CD4-positive, alpha-beta memory T cell (primary cell): Measurements from ENCODE around the gene DPY19L1. TPM values are rescaled to one million over a fixed set of nuclear protein-coding genes. Genes with fewer than 3 reads are reported as not detected.
"Not testable (repeated sequence)": the region's sequence is repeated elsewhere in the genome, so short reads cannot be mapped to it uniquely, and the experiment has no call there.

ENCODE experiments used
- CTCF ChIA-PET: fragments of 350-600 bp; sonication (Branson Sonifier 250); formaldehyde crosslinking; loops from one replicate; lab custom pipeline; 2021; ENCODE audit warnings: inconsistent platforms; ENCODE audit not compliant: partially characterized antibody; lab: Charles Lee
- POLR2A ChIA-PET: fragments of 350-600 bp; sonication (Branson Sonifier 250); formaldehyde crosslinking; loops from one replicate; lab custom pipeline; 2021; ENCODE audit not compliant: partially characterized antibody; lab: Charles Lee
- DNase-seq, 5 donors: peaks; one replicate each; pipeline versions ENCODE4 v3.0.0 to v3.0.0-alpha.2; 2020 to 2022; ENCODE audit warnings: mixed read lengths in 1 of 5
- H3K27ac ChIP-seq: one replicate; pipeline ENCODE4 v1.7.0; 2013; ENCODE audit warnings: low read depth, low read length
- H3K27me3 ChIP-seq: 2 replicates; pipeline ENCODE4 v1.7.0; 2013; ENCODE audit warnings: mild to moderate bottlenecking, low read length, moderate library complexity; ENCODE audit not compliant: insufficient read depth
- H3K36me3 ChIP-seq: 2 replicates; pipeline ENCODE4 v1.7.0; 2013; ENCODE audit warnings: mild to moderate bottlenecking, low read length, moderate library complexity; ENCODE audit not compliant: insufficient read depth
- H3K4me1 ChIP-seq: 2 replicates; pipeline ENCODE4 v1.7.0; 2013; ENCODE audit warnings: mild to moderate bottlenecking, low read length, moderate library complexity; ENCODE audit not compliant: insufficient read depth
- H3K4me3 ChIP-seq, 2 donors: one replicate each; pipeline ENCODE4 v1.7.0; 2013; ENCODE audit warnings: low read length in 2 of 2, mild to moderate bottlenecking in 1 of 2
- H3K9me3 ChIP-seq, 2 donors: one replicate each; pipeline ENCODE4 v1.7.0; 2013; ENCODE audit warnings: low read length in 2 of 2, control low read depth in 1 of 2; ENCODE audit not compliant: control insufficient read depth in 1 of 2
- H3K27ac Mint-ChIP-seq, 7 donors: one replicate each; pipeline ENCODE4 v1.8.0; 2020 to 2021; ENCODE audit warnings: mixed read lengths in 7 of 7, mild to moderate bottlenecking in 6 of 7, inconsistent platforms in 3 of 7, moderate library complexity in 3 of 7
- H3K27me3 Mint-ChIP-seq, 2 donors: one replicate each; pipeline ENCODE4 v1.8.0; 2020 to 2021; ENCODE audit warnings: mixed read lengths in 2 of 2
- H3K36me3 Mint-ChIP-seq, 2 donors: one replicate each; pipeline ENCODE4 v1.8.0; 2020 to 2021; ENCODE audit warnings: mixed read lengths in 2 of 2, inconsistent platforms in 1 of 2, mild to moderate bottlenecking in 1 of 2
- H3K4me1 Mint-ChIP-seq, 4 donors: one replicate each; pipeline ENCODE4 v1.8.0; 2020 to 2021; ENCODE audit warnings: mixed read lengths in 4 of 4, mild to moderate bottlenecking in 1 of 4
- H3K4me3 Mint-ChIP-seq, 8 donors: one replicate each; pipeline ENCODE4 v1.8.0; 2020 to 2021; ENCODE audit warnings: mixed read lengths in 8 of 8, mild to moderate bottlenecking in 7 of 8, moderate library complexity in 6 of 8, inconsistent platforms in 3 of 8
- H3K9me3 Mint-ChIP-seq, 8 donors: one replicate each; pipeline ENCODE4 v1.8.0; 2020 to 2021; ENCODE audit warnings: mixed read lengths in 8 of 8, mild to moderate bottlenecking in 5 of 8, inconsistent platforms in 3 of 8, moderate library complexity in 1 of 8
- intact Hi-C: fragments of 100-400 bp; cut with micrococcal nuclease; formaldehyde crosslinking; loops from one replicate; pipeline ENCODE4 v1.15.1; 2023
- polyA plus RNA-seq, 2 donors: library from polyadenylated mRNA; unstranded; fragments of 300-500 nt; fragmentation: Illumina TruSeq; gene quantifications; one replicate each; pipeline ENCODE4 v1.2.3, GENCODE V29; 2021
- total RNA-seq, 2 experiments: library from RNA; stranded (reverse); gene quantifications; one replicate each; pipeline ENCODE4 v1.2.3, GENCODE V29; 2021

The DPY19L1 gene
- total and polyA plus RNA-seq, 4 experiments from 2014 or later: 0.75 to 15.9 (median 7.8) TPM

DNA sequence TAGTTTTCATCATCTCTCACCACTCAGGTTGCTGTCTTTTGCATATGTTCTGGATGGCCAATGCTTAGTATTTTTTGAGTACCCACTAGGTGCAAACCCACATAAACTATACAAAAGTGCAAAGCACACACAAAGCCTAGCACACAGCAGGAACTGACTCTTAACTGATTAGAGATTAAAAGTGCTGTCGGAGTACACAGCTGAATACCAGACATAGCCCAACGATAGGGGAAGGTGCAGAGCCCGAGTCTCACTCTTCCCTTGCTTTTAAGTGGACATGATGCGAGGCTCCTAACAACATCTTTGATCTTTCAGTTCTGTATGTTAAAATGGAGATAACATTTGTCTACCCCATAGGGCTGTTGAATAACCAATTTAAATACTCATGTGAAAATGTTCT lies 90.8 kb downstream of the DPY19L1 start:
- H3K4me1 ChIP-seq: no peaks in the 10 kb centered on the region
- POLR2A ChIA-PET: no interaction called here
- no peaks in the 10 kb centered on the region for H3K9me3 ChIP-seq
- H3K27ac Mint-ChIP-seq: no peak overlapping the region
- H3K4me3 Mint-ChIP-seq: no peak overlapping the region
- H3K36me3 Mint-ChIP-seq: peaks cover 22 to 37% of the 10 kb centered on the region in 2 donors
- H3K36me3 ChIP-seq: no peaks in the 10 kb centered on the region
- H3K9me3 Mint-ChIP-seq: no peaks in the 10 kb centered on the region
- no peaks in the 10 kb centered on the region for H3K27me3 ChIP-seq
- H3K27me3 Mint-ChIP-seq: no peaks in the 10 kb centered on the region
- DNase-seq: no peak
- no peak overlapping the region for H3K4me3 ChIP-seq
- CTCF ChIA-PET: no interaction called here
- intact Hi-C loops: no loop called here
- H3K27ac ChIP-seq: no peak overlapping the region
- no peaks in the 10 kb centered on the region for H3K4me1 Mint-ChIP-seq

GRCh38 chr7:34945894-34946477 lies 91.3 kb downstream of the DPY19L1 start:
- H3K27ac ChIP-seq, POLR2A ChIA-PET, DNase-seq, H3K27me3 ChIP-seq, CTCF ChIA-PET, H3K36me3 ChIP-seq, H3K4me1 ChIP-seq, H3K9me3 Mint-ChIP-seq, intact Hi-C loops, H3K27ac Mint-ChIP-seq, H3K4me3 Mint-ChIP-seq, H3K4me1 Mint-ChIP-seq, H3K4me3 ChIP-seq, H3K27me3 Mint-ChIP-seq, H3K9me3 ChIP-seq: not testable (repeated sequence)
- H3K36me3 Mint-ChIP-seq: peaks cover 24 to 37% of the 10 kb centered on the region in 2 donors

DNA sequence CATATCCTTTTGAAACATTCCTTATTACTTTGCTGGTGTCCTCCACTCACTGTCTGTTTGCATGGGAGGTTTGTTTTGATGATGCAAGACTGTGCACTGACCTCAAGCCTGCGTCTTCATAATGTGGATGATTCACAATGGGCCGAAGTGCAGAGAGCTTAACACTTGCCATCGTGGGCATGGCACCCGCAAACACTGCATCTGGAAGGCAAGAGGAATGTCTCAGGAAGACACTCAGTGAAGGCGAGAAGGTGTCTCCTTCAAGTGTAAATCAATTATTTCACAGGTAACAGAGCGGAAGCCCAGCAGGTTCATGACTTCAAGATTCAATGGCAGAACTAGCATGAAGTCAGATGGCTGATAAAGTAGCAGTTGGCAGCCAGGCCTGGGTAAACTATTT lies 98.1 kb downstream of the DPY19L1 start:
- peaks cover 29 to 39% of the 10 kb centered on the region in 2 donors for H3K36me3 Mint-ChIP-seq
- no peaks in the 10 kb centered on the region for H3K27me3 Mint-ChIP-seq
- H3K27ac Mint-ChIP-seq: no peak overlapping the region
- Histone ChIP-seq H3K4me1 (no peaks in the 10 kb centered on the region), H3K36me3 (no peaks in the 10 kb centered on the region), H3K9me3 (no peaks in the 10 kb centered on the region), H3K4me3 (no peak overlapping the region), H3K27ac (no peak overlapping the region), H3K27me3 (no peaks in the 10 kb centered on the region)
- no peak overlapping the region for H3K4me3 Mint-ChIP-seq
- intact Hi-C loops: no loop called here
- peaks cover 0 to 2% (median 0%) of the 10 kb centered on the region in 4 donors for H3K4me1 Mint-ChIP-seq
- ChIA-PET POLR2A (no interaction called here), CTCF (no interaction called here)
- no peaks in the 10 kb centered on the region for H3K9me3 Mint-ChIP-seq
- no peak for DNase-seq

- H3K4me1 ChIP-seq, H3K36me3 ChIP-seq, CTCF ChIA-PET, H3K27me3 Mint-ChIP-seq, POLR2A ChIA-PET, H3K27ac Mint-ChIP-seq, H3K27ac ChIP-seq, H3K4me3 Mint-ChIP-seq, H3K9me3 ChIP-seq, H3K9me3 Mint-ChIP-seq, intact Hi-C loops, DNase-seq, H3K4me1 Mint-ChIP-seq, H3K27me3 ChIP-seq, H3K4me3 ChIP-seq: not testable (repeated sequence)
- peaks cover 31 to 43% of the 10 kb centered on the region in 2 donors for H3K36me3 Mint-ChIP-seq
Observed at GRCh38 chr7:34935735-34936165, 101.5 kb downstream of the DPY19L1 start.

DNA sequence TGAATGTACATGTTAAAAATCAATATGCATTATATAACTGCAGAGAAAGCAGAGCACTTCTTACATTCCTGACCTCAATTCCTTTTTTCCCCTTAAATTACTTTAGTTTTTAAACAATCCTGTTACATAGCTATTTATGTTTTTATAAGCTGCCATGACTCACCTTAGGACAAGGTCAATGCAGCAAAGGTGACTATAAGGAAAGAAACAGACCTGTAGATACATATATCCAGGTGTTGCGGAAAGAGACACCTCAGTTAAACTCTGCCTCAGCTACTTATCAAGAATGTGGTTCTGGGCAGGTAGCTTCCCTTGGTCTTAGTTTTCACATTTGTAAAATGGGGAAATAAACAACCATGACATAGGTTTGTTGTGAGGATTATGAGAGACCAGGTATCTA lies 105.5 kb downstream of the DPY19L1 start:
- no peaks in the 10 kb centered on the region for H3K27me3 Mint-ChIP-seq
- Histone ChIP-seq H3K4me3 (no peak overlapping the region), H3K27me3 (no peaks in the 10 kb centered on the region), H3K9me3 (no peaks in the 10 kb centered on the region), H3K4me1 (no peaks in the 10 kb centered on the region), H3K36me3 (no peaks in the 10 kb centered on the region), H3K27ac (no peak overlapping the region)
- ChIA-PET CTCF (no interaction called here), POLR2A (no interaction called here)
- no peaks in the 10 kb centered on the region for H3K4me1 Mint-ChIP-seq
- DNase-seq: no peak
- H3K27ac Mint-ChIP-seq: no peak overlapping the region
- H3K4me3 Mint-ChIP-seq: no peak overlapping the region
- intact Hi-C loops: no loop called here
- H3K9me3 Mint-ChIP-seq: no peaks in the 10 kb centered on the region
- H3K36me3 Mint-ChIP-seq: peaks cover 20 to 36% of the 10 kb centered on the region in 2 donors

- CTCF ChIA-PET, H3K9me3 ChIP-seq: not testable (repeated sequence)
- intact Hi-C loops: loop anchor here (5.0 kb wide), 1 partner anchor 107 kb away; no protein-coding TSS in a partner anchor
Observed at GRCh38 chr7:34929783-34930182, 107.5 kb downstream of the DPY19L1 start.

GRCh38 chr7:34928560-34928959 lies 108.7 kb downstream of the DPY19L1 start:
- Mint-ChIP-seq H3K36me3 (peaks cover 7 to 19% of the 10 kb centered on the region in 2 donors), H3K4me1 (no peaks in the 10 kb centered on the region), H3K9me3 (peaks cover 0 to 1% (median 0%) of the 10 kb centered on the region in 8 donors), H3K27ac (peak overlapping the region in 1 of 7 donors; percentile 58), H3K4me3 (no peak overlapping the region), H3K27me3 (no peaks in the 10 kb centered on the region)
- DNase-seq: no peak
- POLR2A ChIA-PET: no interaction called here
- no peaks in the 10 kb centered on the region for H3K27me3 ChIP-seq
- CTCF ChIA-PET: interaction anchor here (1.0 kb wide), 1 partner anchor 103 kb away, joined by 3 read pairs; no protein-coding TSS in a partner anchor
- H3K4me1 ChIP-seq: no peaks in the 10 kb centered on the region
- no peak overlapping the region for H3K4me3 ChIP-seq
- no peak overlapping the region for H3K27ac ChIP-seq
- no peaks in the 10 kb centered on the region for H3K9me3 ChIP-seq
- no peaks in the 10 kb centered on the region for H3K36me3 ChIP-seq
- intact Hi-C loops: loop anchor here (5.0 kb wide), 1 partner anchor 106 kb away; no protein-coding TSS in a partner anchor

More at GRCh38 chr7:34929783-34930182, 107.5 kb downstream of the DPY19L1 start:
- H3K4me3 Mint-ChIP-seq, H3K36me3 ChIP-seq, DNase-seq, POLR2A ChIA-PET, H3K4me3 ChIP-seq, H3K27me3 ChIP-seq, H3K4me1 ChIP-seq, H3K27me3 Mint-ChIP-seq, H3K27ac ChIP-seq, H3K4me1 Mint-ChIP-seq, H3K27ac Mint-ChIP-seq, H3K9me3 Mint-ChIP-seq: not testable (repeated sequence)
- H3K36me3 Mint-ChIP-seq: peaks cover 16 to 26% of the 10 kb centered on the region in 2 donors
